GM18951 (cell line): Measurements from ENCODE around the gene HYAL1.
A peak's percentile ranks its signal among the peaks of the same experiment; 100 is the strongest.

Source experiments
- POLR2A ChIP-seq: IDR thresholded peaks from 4 replicates; pipeline ENCODE4 v1.6.1; 2011; ENCODE audit warnings: mild to moderate bottlenecking; ENCODE audit not compliant: insufficient read length, insufficient read depth; ENCODE audit errors: extremely low read depth
- in situ Hi-C: fragments of 300-500 bp; cut with MboI; formaldehyde crosslinking; loops from one replicate; pipeline ENCODE4 v1.12.0; 2022; ENCODE audit warnings: low sequenced_read_pairs, mixed read lengths, inconsistent platforms; ENCODE audit not compliant: unreplicated experiment

HYAL1 gene

DNA sequence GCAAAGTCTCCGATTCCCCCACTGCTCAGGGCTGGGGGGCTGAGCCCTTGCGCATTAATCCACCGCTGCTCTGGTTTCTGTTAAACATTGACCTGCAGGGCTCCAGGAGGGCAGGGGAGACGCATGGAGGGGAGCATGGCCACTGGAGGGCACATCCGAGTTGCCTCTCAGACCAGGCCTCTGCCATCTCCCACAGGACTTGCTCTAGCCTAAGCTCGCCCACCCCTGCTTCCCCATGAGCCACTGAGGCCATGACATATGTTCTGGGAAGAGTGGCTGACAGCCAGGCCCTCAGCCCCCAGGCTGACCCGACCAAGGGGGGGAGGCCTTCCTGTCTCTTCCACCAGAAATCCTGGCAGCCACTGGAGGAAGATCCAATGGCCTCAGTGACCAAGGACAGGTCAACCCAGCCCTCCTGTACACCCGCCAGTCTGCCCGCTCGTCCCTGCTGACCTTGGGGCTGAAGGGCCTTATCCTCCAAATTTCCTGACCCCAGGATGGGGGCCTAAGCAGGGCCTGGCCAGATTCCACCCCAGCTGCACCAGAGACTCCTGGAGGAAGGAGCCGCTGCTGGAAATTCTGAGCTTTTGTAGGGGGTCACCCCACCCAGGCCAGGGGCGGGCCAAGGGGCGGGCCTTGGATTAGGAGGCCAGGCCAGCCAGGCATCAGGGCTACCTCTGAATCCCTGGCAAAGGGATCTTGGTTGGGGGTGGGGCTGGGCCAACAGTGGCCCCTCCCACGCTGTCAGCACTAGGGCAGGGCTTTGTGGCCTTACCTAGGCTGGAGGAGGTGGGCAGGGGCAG is at the start of gene HYAL1:
Gene HYAL1, minus strand, starts transcription at position 562 of the 803 bp plus-strand sequence. CDS start 618 bp downstream, outside the sequence.
- in situ Hi-C loops = no loop called here
- TF ChIP-seq POLR2A = no peak

DNA sequence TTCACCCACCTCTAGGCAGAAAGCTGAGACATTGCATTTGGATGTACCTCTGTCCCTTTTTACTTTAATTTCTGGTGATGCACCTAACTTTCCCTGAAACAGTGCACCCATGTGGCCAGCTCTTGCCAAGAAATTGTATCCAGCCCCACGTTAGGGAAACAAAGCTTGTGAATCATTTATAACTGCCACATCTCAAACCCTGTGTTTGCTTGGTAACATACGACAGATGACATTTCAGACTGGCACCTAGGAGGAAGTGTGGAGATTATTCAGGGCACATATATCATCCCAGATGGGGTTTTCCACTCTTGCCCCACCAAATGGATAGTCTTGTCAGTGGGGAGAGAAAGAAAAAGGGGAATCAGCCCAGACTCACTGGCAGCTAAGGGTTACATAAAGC is 49.4 kb upstream of the HYAL1 start:
- no peak for TF ChIP-seq POLR2A
- in situ Hi-C loops = no loop called here

DNA sequence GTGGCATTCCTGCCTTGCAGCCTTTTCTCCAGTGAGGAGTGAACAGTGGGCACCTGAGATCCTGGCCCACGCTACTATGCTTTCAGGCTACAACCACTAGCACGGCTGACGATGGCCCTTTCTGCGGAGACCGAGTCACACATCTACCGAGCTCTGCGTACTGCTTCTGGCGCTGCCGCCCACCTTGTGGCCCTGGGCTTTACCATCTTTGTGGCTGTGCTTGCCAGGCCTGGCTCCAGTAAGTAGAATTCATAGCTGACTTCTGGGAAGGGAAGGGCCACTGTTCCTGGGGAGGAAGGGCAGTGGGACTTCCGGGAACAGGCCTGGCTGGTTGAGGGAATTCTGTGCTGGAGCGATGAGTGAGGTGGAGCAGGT is 47.9 kb upstream of the HYAL1 start:
- TF ChIP-seq POLR2A = no peak
- in situ Hi-C loops = no loop called here

DNA sequence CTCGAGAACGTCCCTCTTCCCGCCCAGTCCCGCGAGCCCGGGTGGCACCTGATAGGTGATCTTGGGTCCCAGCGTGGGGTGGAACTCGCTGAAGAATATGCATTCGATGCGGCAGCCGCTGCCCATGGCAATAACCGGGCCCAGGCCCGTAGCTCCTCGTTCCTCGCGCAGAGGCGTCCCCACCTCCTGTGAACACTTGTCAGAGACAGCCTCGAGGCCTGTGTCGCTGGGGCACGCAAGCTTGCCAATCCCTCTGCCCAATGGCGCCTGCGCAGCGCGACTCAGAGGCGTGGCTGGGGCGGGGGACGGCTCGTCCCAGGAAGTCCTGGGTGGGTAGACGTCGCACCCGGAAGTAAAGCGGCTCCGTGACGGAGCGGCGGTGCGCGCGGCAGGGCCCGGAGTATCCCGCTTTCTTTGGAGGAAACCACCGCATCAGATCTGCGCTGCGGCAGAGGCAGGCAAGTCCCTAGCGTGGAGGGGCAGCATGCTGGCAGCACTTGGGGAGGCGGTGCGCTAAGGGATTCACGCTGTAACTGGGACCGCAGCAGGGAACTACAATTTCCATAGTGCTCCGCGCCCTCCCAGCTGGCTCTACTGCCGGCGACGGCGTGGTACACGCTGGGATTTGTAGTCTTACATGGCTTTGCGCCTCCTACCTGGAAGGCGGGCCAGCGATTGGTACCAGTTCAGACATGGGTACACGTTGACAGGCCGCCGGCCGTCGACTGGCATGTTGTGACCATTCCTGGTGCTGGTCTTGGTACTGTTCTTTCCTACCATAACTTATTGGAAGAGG is 47.4 kb upstream of the HYAL1 start, which contains the start of the genes CYB561D2 and NPRL2:
Gene CYB561D2, plus strand, starts transcription at position 336 of the 796 bp plus-strand sequence. CDS start 572 bp downstream, outside the sequence.
Gene NPRL2, minus strand, starts transcription at position 249 of the 796 bp plus-strand sequence. Its CDS starts 123 bp downstream, at position 126.
- in situ Hi-C loops = no loop called here
- TF ChIP-seq POLR2A = peak; percentile 96

DNA sequence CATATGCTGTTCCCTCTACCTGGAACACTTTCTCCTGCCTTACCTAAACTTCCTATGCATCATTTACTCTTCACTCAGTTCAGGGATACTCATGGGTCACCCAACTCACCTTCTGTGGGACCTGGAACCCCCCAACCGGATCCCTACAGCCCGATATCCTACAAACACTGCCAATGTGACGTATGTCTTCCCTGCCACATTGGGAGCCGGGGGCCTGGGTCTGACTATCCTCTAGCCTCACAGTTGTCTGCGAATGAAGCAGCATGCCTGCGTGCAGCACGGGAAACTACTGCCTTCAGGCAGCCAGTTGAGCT is 46.8 kb upstream of the HYAL1 start:
- in situ Hi-C loops = no loop called here
- no peak for TF ChIP-seq POLR2A

DNA sequence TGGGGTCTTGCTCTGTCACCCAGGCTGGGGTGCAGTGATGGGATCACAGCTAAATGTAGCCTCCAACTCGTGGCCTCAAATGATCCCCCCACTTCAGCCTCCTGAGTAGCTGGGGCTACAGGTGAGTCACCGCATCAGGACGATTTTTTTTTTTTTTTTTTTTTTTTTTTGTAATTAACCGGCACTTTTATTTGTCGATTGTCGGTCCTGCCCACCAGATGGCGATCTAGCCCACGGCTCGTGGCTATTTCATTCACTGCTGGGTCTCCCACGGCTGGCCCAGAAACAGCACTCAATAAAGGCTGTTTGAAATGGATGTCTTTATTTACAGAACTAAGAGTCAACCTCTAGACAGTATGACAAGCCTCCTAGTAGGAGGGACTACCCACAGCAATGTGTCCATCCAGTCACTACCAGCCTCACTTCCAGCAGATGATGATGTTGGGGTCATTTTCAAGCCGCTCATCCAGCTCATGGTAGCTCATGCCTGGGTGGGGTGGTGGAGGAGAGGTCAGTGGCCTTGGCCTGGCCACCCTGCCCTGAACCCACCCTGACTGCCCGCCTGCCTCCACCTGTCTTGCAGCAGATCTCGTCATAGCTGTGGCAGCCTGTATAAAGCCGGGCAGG is 43.9 kb upstream of the HYAL1 start:
- in situ Hi-C loops = loop anchor here (10.0 kb wide), 1 partner anchor 198 kb away; no protein-coding TSS in a partner anchor
- TF ChIP-seq POLR2A = no peak

DNA sequence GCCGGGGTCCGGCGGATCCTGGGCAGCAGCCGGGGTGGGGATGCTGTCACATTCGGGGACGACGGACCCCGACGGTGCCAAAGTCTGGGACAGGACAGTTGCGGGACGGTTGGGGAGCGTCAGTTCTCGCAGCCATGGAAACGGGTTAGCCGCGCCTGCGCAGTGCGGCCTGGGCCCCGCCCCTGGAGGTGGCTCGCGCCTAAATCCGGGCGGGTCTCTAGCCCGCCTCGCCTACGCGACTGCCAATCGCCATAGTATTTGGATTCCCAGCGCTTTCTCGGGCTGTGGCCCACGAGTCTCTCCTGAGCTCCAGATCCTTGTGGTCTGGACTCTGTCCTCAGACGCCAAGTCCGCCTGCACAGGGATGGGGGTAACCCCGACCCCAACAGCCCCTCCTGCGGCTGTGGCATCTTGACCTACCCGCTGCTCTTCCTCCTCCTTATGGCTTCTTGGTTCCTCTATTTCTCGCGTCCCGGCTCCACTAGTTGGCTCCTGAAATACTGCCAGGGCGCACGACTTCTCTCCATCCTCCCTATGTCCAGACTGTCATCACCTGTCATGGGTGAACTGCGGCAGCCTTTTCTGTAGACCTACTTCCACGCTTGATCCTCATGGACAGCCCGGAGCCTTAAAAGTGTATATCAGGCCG is 42.3 kb upstream of the HYAL1 start, which contains the start of gene ZMYND10:
Gene ZMYND10, minus strand, starts transcription at position 147 of the 649 bp plus-strand sequence. CDS start 153 bp downstream, outside the sequence.
- in situ Hi-C loops = loop anchor here (10.0 kb wide), 1 partner anchor 199 kb away; no protein-coding TSS in a partner anchor
- TF ChIP-seq POLR2A = no peak

GRCh38 chr3:50345008-50345407 is 41.6 kb upstream of the HYAL1 start:
- TF ChIP-seq POLR2A = no peak
- in situ Hi-C loops = loop anchor here (10.0 kb wide), 1 partner anchor 200 kb away; no protein-coding TSS in a partner anchor

GRCh38 chr3:50342813-50343633 is 39.6 kb upstream of the HYAL1 start:
- no peak for TF ChIP-seq POLR2A
- in situ Hi-C loops = loop anchor here (10.0 kb wide), 1 partner anchor 202 kb away; no protein-coding TSS in a partner anchor

DNA sequence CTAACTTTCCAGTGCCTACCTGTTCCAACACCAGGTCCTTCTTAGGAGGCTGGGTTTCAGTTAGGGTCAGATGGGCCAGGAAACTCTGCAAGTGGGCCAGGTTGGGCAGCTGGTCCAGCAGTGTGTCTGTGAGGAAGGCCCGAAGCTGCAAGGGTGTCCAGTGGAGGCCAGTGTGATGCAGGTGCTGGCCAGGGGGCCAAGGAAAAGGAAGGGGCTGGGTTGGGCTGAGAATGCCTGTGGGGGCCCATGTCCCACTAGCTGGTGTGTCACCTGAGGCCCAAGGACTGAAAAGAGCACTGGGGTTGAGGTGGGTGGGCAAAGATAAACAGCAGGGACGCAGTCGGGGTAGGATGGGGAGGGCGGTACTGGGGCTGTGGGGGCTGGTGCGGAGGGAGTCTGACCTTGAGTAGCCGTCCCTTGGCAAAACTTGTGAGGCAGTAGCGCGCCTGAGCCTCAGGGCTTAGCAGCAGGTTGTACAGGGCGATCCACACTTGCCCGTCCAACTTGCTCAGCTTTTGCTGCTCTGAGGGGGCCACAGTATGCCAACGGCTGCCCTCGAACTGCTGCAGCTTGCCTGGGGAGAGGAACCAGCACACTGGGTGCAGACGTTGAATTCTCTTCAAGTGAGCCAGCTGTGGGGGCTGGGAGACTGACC is 38.7 kb upstream of the HYAL1 start:
- in situ Hi-C loops = loop anchor here (10.0 kb wide), 1 partner anchor 203 kb away; no protein-coding TSS in a partner anchor

DNA sequence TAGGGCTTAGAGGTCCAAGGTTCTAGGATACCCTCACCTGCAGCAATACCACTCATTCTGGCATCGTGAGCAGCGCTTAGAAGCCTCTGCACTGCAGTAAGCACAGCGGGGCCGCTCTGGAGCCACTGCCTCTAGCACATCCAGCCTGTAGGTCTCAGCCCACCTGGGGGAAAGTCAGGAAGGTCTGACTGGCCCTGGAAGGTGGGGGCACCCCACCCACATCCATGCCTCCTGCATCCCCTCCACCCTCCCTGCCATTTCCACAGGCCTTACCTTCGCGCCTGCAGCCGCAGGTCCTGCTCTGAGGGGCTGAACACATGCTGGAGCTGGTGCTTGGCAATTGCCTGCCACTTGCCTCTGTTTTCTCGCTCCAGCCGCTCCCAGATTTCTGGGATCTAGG is 38.2 kb upstream of the HYAL1 start:
- in situ Hi-C loops = loop anchor here (10.0 kb wide), 1 partner anchor 203 kb away; no protein-coding TSS in a partner anchor
- TF ChIP-seq POLR2A = no peak

More for the DNA sequence above, 38.7 kb upstream of the HYAL1 start:
- no peak for TF ChIP-seq POLR2A
